Lower lobe of right lung (tissue), 2 donors: ENCODE data around the gene SS18. TPM values are rescaled to one million over a fixed set of nuclear protein-coding genes. Genes with fewer than 3 reads are reported as not detected.

Experiments used
- ATAC-seq, 2 donors: fragments of 200-7000 bp; cut with Tn5 transposase; one replicate each; pipeline ENCODE4 v1.9.1; 2020 to 2022; ENCODE audit warnings: mild to moderate bottlenecking in 2 of 2, moderate library complexity in 2 of 2
- DNase-seq: peaks from one replicate; pipeline ENCODE4 v3.0.0-alpha.2; 2020
- H3K27ac ChIP-seq: fragments of 200-600 bp; one replicate; pipeline ENCODE4 v1.8.0; 2022
- H3K27me3 ChIP-seq: fragments of 200-600 bp; one replicate; pipeline ENCODE4 v1.8.0; 2022; ENCODE audit warnings: low read depth
- H3K36me3 ChIP-seq: fragments of 200-600 bp; one replicate; pipeline ENCODE4 v1.8.0; 2022; ENCODE audit warnings: mild to moderate bottlenecking
- H3K4me1 ChIP-seq: fragments of 200-600 bp; one replicate; pipeline ENCODE4 v1.8.0; 2022
- H3K4me3 ChIP-seq: fragments of 200-600 bp; one replicate; pipeline ENCODE4 v1.8.0; 2022; ENCODE audit warnings: mild to moderate bottlenecking
- H3K9me3 ChIP-seq: fragments of 200-600 bp; one replicate; pipeline ENCODE4 v1.8.0; 2022
- intact Hi-C: fragments of 100-400 bp; cut with DNase I; formaldehyde crosslinking; loops from one replicate; pipeline ENCODE4 v1.11.0; 2022
- total RNA-seq: library from RNA; stranded (reverse); fragmentation: NEBNext Ultra II Directional; extraction: Animal tissue kit (Norgen Biotek cat#: 25700); gene quantifications from one replicate; pipeline ENCODE4 v1.2.1, GENCODE V29; 2021
- TF ChIP-seq, protein P1 (sequence below): fragments of 200-600 bp; IDR thresholded peaks from one replicate; pipeline ENCODE4 v1.8.0; 2022; ENCODE audit warnings: antibody characterized with exemption, mild to moderate bottlenecking
- donor health status: DM: no; HTN: yes; CAD: no; lungs with severe emphysema.

SS18 gene
- total RNA-seq, 1 donor from 2014 or later: 57.1 TPM

GRCh38 chr18:26091047-26091630 is 726 bp upstream of the SS18 start:
- DNase-seq (no peak), ATAC-seq (peak; percentile 72 to 73)
- Histone ChIP-seq H3K4me1 (peaks cover 31% of the 10 kb centered on the region), H3K9me3 (no peaks in the 10 kb centered on the region), H3K36me3 (peaks cover 11% of the 10 kb centered on the region), H3K4me3 (peak overlapping the region; percentile 88), H3K27me3 (no peaks in the 10 kb centered on the region), H3K27ac (peak overlapping the region; percentile 96)
- intact Hi-C loops: no loop called here
- TF ChIP-seq, protein P1, sequence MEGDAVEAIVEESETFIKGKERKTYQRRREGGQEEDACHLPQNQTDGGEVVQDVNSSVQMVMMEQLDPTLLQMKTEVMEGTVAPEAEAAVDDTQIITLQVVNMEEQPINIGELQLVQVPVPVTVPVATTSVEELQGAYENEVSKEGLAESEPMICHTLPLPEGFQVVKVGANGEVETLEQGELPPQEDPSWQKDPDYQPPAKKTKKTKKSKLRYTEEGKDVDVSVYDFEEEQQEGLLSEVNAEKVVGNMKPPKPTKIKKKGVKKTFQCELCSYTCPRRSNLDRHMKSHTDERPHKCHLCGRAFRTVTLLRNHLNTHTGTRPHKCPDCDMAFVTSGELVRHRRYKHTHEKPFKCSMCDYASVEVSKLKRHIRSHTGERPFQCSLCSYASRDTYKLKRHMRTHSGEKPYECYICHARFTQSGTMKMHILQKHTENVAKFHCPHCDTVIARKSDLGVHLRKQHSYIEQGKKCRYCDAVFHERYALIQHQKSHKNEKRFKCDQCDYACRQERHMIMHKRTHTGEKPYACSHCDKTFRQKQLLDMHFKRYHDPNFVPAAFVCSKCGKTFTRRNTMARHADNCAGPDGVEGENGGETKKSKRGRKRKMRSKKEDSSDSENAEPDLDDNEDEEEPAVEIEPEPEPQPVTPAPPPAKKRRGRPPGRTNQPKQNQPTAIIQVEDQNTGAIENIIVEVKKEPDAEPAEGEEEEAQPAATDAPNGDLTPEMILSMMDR: no peak

GRCh38 chr18:26089293-26090129 is 902 bp downstream of the SS18 start:
- Histone ChIP-seq H3K4me1 (peaks cover 35% of the 10 kb centered on the region), H3K4me3 (peak overlapping the region; percentile 88), H3K27ac (peak overlapping the region; percentile 96), H3K27me3 (no peaks in the 10 kb centered on the region), H3K9me3 (no peaks in the 10 kb centered on the region), H3K36me3 (peaks cover 27% of the 10 kb centered on the region)
- no peak for DNase-seq
- TF ChIP-seq, protein P1: no peak
- intact Hi-C loops: no loop called here
- ATAC-seq: no peak

DNA sequence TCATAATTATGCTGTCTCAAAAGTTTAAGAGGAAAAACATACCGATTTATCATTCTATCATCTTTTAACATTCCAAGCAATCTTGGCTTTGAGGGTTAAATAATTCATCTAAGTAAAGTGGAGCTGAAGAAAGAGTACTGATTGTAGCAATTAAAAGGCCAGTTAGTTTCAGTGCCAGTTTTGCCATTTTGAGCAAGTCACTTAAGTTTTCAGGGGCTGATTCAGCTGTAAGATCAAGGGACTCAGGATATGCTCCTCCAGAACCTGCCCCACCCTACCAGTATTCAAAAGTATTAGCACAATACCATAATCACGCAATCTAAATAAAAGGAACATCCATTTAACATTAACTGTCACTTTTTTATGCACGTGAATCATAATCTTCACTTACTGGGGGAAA is 1.9 kb downstream of the SS18 start:
- Histone ChIP-seq H3K4me1 (peaks cover 35% of the 10 kb centered on the region), H3K27ac (no peak overlapping the region), H3K27me3 (no peaks in the 10 kb centered on the region), H3K9me3 (no peaks in the 10 kb centered on the region), H3K36me3 (peaks cover 36% of the 10 kb centered on the region), H3K4me3 (peak overlapping the region; percentile 88)
- no peak for ATAC-seq
- intact Hi-C loops: no loop called here
- no peak for DNase-seq
- TF ChIP-seq, protein P1: no peak

GRCh38 chr18:26086959-26087358 is 3.5 kb downstream of the SS18 start:
- DNase-seq (no peak), ATAC-seq (no peak)
- H3K36me3 ChIP-seq: peaks cover 44% of the 10 kb centered on the region
- H3K9me3 ChIP-seq: no peaks in the 10 kb centered on the region
- TF ChIP-seq, protein P1: no peak
- no peaks in the 10 kb centered on the region for H3K27me3 ChIP-seq
- peaks cover 35% of the 10 kb centered on the region for H3K4me1 ChIP-seq
- H3K27ac ChIP-seq: no peak overlapping the region
- intact Hi-C loops: no loop called here
- no peak overlapping the region for H3K4me3 ChIP-seq

DNA sequence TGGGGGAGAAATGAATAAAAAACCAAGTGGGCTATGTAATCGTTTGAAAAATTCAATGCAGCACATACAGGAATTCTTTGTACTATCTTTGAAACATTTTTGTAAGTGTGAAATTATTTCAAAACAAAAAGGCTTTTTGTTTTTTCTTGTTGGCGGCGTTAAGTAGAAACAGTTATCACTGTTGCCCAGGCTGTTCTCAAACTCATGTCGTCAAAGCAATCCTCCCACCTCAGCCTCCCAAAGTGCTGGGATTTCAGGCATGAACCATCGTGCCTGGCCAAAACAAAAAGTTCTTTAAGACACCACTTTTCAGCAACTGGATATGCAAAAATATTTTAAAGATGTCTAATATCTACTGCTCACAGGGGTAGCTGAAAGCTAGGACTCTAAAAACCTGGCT is 5.4 kb downstream of the SS18 start:
- intact Hi-C loops: no loop called here
- Histone ChIP-seq H3K4me3 (no peak overlapping the region), H3K36me3 (peaks cover 52% of the 10 kb centered on the region), H3K4me1 (peaks cover 28% of the 10 kb centered on the region), H3K27me3 (no peaks in the 10 kb centered on the region), H3K9me3 (no peaks in the 10 kb centered on the region), H3K27ac (no peak overlapping the region)
- DNase-seq: no peak
- no peak for ATAC-seq
- TF ChIP-seq, protein P1: no peak
